Ishikawa (cell line): Measurements from ENCODE around the gene RELCH.

Experiments
- CEBPB ChIP-seq: IDR thresholded peaks from 2 replicates; pipeline ENCODE4 v1.6.1; 2012
- CREB1 ChIP-seq: IDR thresholded peaks from 2 replicates; pipeline ENCODE4 v1.6.1; 2012; ENCODE audit warnings: low read depth
- EGR1 ChIP-seq: IDR thresholded peaks from 2 replicates; pipeline ENCODE4 v1.6.1; 2012
- EP300 ChIP-seq: IDR thresholded peaks from 2 replicates; pipeline ENCODE4 v1.6.1; 2012; ENCODE audit warnings: borderline replicate concordance
- FOXM1 ChIP-seq: IDR thresholded peaks from 2 replicates; pipeline ENCODE4 v1.6.1; 2012; ENCODE audit warnings: low read depth, borderline replicate concordance
- MAX ChIP-seq: IDR thresholded peaks from 2 replicates; pipeline ENCODE4 v1.6.1; 2012
- NFIC ChIP-seq: IDR thresholded peaks from 2 replicates; pipeline ENCODE4 v1.6.1; 2012
- RAD21 ChIP-seq: IDR thresholded peaks from 2 replicates; pipeline ENCODE4 v1.6.1; 2012; ENCODE audit warnings: low read depth
- TAF1 ChIP-seq: IDR thresholded peaks from 2 replicates; pipeline ENCODE4 v1.6.1; 2012; ENCODE audit warnings: low read depth, mild to moderate bottlenecking
- TCF12 ChIP-seq: IDR thresholded peaks from 2 replicates; pipeline ENCODE4 v1.6.1; 2012; ENCODE audit warnings: low read depth
- TEAD4 ChIP-seq: IDR thresholded peaks from 2 replicates; pipeline ENCODE4 v1.6.1; 2012
- USF1 ChIP-seq: IDR thresholded peaks from 2 replicates; pipeline ENCODE4 v1.6.1; 2012
- YY1 ChIP-seq: IDR thresholded peaks from 2 replicates; pipeline ENCODE4 v1.6.1; 2012; ENCODE audit warnings: low read depth
- ZBTB7A ChIP-seq: IDR thresholded peaks from 2 replicates; pipeline ENCODE4 v1.6.1; 2012; ENCODE audit warnings: low read depth
- TF ChIP-seq, protein P1 (sequence below): IDR thresholded peaks from 2 replicates; pipeline ENCODE4 v1.6.1; 2012; ENCODE audit warnings: low read depth, mild to moderate bottlenecking

RELCH gene

GRCh38 chr18:62342884-62343283, 155.8 kb downstream of the RELCH start:
- TF ChIP-seq CEBPB (no peak), EP300 (no peak), TAF1 (no peak), CREB1 (no peak), MAX (no peak), FOXM1 (no peak), EGR1 (no peak), TCF12 (no peak), ZBTB7A (no peak), TEAD4 (no peak), USF1 (no peak), NFIC (no peak), RAD21 (no peak), YY1 (no peak)
- TF ChIP-seq, protein P1, sequence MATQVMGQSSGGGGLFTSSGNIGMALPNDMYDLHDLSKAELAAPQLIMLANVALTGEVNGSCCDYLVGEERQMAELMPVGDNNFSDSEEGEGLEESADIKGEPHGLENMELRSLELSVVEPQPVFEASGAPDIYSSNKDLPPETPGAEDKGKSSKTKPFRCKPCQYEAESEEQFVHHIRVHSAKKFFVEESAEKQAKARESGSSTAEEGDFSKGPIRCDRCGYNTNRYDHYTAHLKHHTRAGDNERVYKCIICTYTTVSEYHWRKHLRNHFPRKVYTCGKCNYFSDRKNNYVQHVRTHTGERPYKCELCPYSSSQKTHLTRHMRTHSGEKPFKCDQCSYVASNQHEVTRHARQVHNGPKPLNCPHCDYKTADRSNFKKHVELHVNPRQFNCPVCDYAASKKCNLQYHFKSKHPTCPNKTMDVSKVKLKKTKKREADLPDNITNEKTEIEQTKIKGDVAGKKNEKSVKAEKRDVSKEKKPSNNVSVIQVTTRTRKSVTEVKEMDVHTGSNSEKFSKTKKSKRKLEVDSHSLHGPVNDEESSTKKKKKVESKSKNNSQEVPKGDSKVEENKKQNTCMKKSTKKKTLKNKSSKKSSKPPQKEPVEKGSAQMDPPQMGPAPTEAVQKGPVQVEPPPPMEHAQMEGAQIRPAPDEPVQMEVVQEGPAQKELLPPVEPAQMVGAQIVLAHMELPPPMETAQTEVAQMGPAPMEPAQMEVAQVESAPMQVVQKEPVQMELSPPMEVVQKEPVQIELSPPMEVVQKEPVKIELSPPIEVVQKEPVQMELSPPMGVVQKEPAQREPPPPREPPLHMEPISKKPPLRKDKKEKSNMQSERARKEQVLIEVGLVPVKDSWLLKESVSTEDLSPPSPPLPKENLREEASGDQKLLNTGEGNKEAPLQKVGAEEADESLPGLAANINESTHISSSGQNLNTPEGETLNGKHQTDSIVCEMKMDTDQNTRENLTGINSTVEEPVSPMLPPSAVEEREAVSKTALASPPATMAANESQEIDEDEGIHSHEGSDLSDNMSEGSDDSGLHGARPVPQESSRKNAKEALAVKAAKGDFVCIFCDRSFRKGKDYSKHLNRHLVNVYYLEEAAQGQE, result no peak

- TF ChIP-seq TAF1 (no peak), NFIC (no peak), FOXM1 (no peak), RAD21 (no peak), TCF12 (no peak)
Observed at GRCh38 chr18:62343316-62343715, 156.3 kb downstream of the RELCH start.

DNA sequence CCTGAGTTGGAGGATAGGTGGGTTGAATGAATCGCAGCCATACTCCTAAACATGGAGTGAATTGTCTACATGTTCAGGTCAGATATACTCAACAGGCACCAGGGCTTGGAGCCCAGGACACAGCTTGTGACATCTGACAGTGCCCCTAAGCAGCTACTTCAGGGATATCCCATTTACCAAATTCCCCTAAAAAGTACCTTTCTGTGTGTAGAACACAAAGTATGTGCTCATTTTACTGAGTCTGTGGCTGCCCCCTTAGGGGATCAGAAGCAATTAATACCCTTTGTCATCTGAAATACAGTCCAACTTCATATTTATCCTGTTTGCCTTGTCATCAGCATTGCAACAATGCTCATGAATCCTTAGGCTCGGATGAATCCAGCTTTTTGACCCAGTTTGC, 158.9 kb downstream of the RELCH start:
- no peak for TF ChIP-seq CREB1
- no peak for TF ChIP-seq TEAD4
- TF ChIP-seq TCF12, result no peak
- TF ChIP-seq CEBPB, result no peak
- TF ChIP-seq EP300, result no peak
- TF ChIP-seq, protein P1, result no peak
- TF ChIP-seq NFIC, result no peak
- TF ChIP-seq FOXM1, result no peak
- no peak for TF ChIP-seq EGR1
- no peak for TF ChIP-seq MAX
- no peak for TF ChIP-seq ZBTB7A
- no peak for TF ChIP-seq TAF1
- TF ChIP-seq USF1, result no peak

DNA sequence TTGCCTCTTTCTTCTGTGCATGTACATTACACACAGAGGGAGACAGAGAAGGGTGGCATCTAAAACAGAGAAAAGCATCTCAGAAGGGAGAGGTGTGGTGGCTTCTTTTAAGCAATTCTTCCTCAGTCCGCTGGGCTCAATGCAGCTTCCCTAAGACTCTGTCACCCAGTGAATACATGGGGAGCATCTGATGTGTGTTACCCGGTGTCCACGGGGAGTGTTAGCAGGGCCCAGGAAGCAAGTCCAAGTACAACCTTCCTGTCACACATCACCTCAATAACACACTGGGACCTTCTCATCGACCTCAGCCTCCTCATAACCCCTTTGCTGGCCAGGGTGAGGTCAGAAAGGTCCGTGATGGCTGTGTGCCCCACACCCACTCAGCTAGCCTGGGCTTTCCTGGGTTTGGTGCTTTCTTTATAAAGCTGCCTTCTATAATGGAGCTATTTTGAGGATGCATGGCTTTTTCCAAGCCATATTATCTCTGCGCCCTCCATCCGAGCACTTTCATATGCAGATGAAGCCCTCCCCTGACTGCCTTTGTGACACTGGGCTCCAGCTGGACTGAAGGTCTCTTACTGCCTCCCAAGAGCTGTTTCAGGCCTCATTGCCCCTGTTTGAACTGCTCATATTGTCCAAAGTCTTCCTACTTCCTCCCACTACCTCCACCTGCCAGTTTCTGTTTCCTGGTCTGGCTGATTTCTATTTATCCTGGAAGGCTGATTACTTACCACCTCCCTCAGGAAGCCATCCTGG, 159.5 kb downstream of the RELCH start:
- TF ChIP-seq USF1 (no peak), ZBTB7A (no peak), EP300 (no peak), CREB1 (no peak), EGR1 (no peak), YY1 (no peak), RAD21 (no peak), NFIC (no peak), TEAD4 (no peak), MAX (no peak), TCF12 (no peak), CEBPB (no peak), TAF1 (no peak), FOXM1 (no peak)
- TF ChIP-seq, protein P1, result no peak
